GM23338 (cell line): ENCODE measurements around the gene IGF2BP3. TPM values are rescaled to one million over a fixed set of nuclear protein-coding genes. Genes with fewer than 3 reads are reported as not detected.

ENCODE experiments used
- ATAC-seq: fragments of 200-7000 bp; cut with Tn5 transposase; 3 replicates; pipeline ENCODE4 v1.9.1; 2020
- DNase-seq: peaks from one replicate; pipeline ENCODE4 v3.0.0-alpha.2; 2015; ENCODE audit warnings: low spot score
- H2AFZ ChIP-seq: fragments of 200-600 bp; sonication (generic); 2 replicates; pipeline ENCODE4 v1.8.0; 2016; ENCODE audit warnings: antibody characterized with exemption, mild to moderate bottlenecking, moderate library complexity
- H3F3A ChIP-seq: fragments of 200-600 bp; sonication (generic); replicated peaks from 2 replicates; pipeline ENCODE4 v1.8.0; 2017; ENCODE audit warnings: antibody characterized with exemption, mixed run types, low read depth
- H3K27ac ChIP-seq: fragments of 200-600 bp; sonication (generic); 2 replicates; pipeline ENCODE4 v1.6.1; 2016; ENCODE audit warnings: low read depth
- H3K27me3 ChIP-seq: fragments of 200-600 bp; sonication (generic); 2 replicates; pipeline ENCODE4 v1.8.0; 2016; ENCODE audit warnings: mild to moderate bottlenecking, mixed run types, moderate library complexity; ENCODE audit not compliant: insufficient read depth
- H3K36me3 ChIP-seq: fragments of 200-600 bp; sonication (generic); 2 replicates; pipeline ENCODE4 v1.8.0; 2016; ENCODE audit warnings: mild to moderate bottlenecking; ENCODE audit not compliant: insufficient read depth
- H3K4me1 ChIP-seq: fragments of 200-600 bp; sonication (generic); 2 replicates; pipeline ENCODE4 v1.8.0; 2016; ENCODE audit warnings: mild to moderate bottlenecking, moderate library complexity; ENCODE audit not compliant: insufficient read depth
- H3K4me2 ChIP-seq: fragments of 200-600 bp; sonication (generic); 2 replicates; pipeline ENCODE4 v1.7.1; 2017; ENCODE audit warnings: mixed run types
- H3K4me3 ChIP-seq: fragments of 200-600 bp; sonication (generic); 2 replicates; pipeline ENCODE4 v1.6.1; 2016; ENCODE audit warnings: mixed run types
- H3K79me2 ChIP-seq: fragments of 200-600 bp; sonication (generic); replicated peaks from 2 replicates; pipeline ENCODE4 v1.8.0; 2017; ENCODE audit warnings: mild to moderate bottlenecking; ENCODE audit not compliant: insufficient read depth
- H3K9me2 ChIP-seq: fragments of 200-600 bp; sonication (generic); 2 replicates; pipeline ENCODE4 v1.8.0; 2017; ENCODE audit not compliant: insufficient read depth
- H4K20me1 ChIP-seq: fragments of 200-600 bp; sonication (generic); replicated peaks from 2 replicates; pipeline ENCODE4 v1.8.0; 2017; ENCODE audit warnings: mild to moderate bottlenecking; ENCODE audit not compliant: insufficient read depth
- H3K27ac Mint-ChIP-seq: 2 replicates; pipeline ENCODE4 v1.8.0; 2020; ENCODE audit warnings: inconsistent platforms, mild to moderate bottlenecking, moderate library complexity, mixed read lengths
- H3K27me3 Mint-ChIP-seq: 3 replicates; pipeline ENCODE4 v1.8.0; 2022; ENCODE audit warnings: low read depth, mild to moderate bottlenecking, moderate library complexity, mixed read lengths, inconsistent platforms; ENCODE audit not compliant: insufficient read depth, poor library complexity
- H3K36me3 Mint-ChIP-seq: 3 replicates; pipeline ENCODE4 v1.8.0; 2021; ENCODE audit warnings: low read depth, mild to moderate bottlenecking, inconsistent platforms, moderate library complexity, mixed read lengths
- H3K4me1 Mint-ChIP-seq: 3 replicates; pipeline ENCODE4 v1.8.0; 2020; ENCODE audit warnings: mild to moderate bottlenecking, inconsistent platforms, mixed read lengths
- H3K4me3 Mint-ChIP-seq: 3 replicates; pipeline ENCODE4 v1.8.0; 2021; ENCODE audit warnings: moderate library complexity, mild to moderate bottlenecking, inconsistent platforms, mixed read lengths
- H3K9me3 Mint-ChIP-seq: 3 replicates; pipeline ENCODE4 v1.8.0; 2020; ENCODE audit warnings: moderate library complexity, mild to moderate bottlenecking, inconsistent platforms, mixed read lengths
- CREB1 ChIP-seq: fragments of 250-450 bp; sonication (Bioruptor Pico); IDR thresholded peaks from 2 replicates; pipeline ENCODE4 v1.5.0; 2020; ENCODE audit warnings: low read depth, mild to moderate bottlenecking, moderate library complexity
- EZH2 ChIP-seq: fragments of 200-600 bp; sonication (generic); IDR thresholded peaks from one replicate; pipeline ENCODE4 v1.8.0; 2017; ENCODE audit warnings: antibody characterized with exemption, mild to moderate bottlenecking, low read depth; ENCODE audit not compliant: unreplicated experiment
- EZH2phosphoT487 ChIP-seq: fragments of 200-600 bp; sonication (generic); IDR thresholded peaks from one replicate; pipeline ENCODE4 v1.8.1; 2018; ENCODE audit warnings: antibody characterized with exemption; ENCODE audit not compliant: unreplicated experiment
- JUNB ChIP-seq: IDR thresholded peaks from one replicate; pipeline ENCODE4 v1.6.1; 2016; ENCODE audit warnings: antibody characterized with exemption; ENCODE audit not compliant: unreplicated experiment
- NANOG ChIP-seq: IDR thresholded peaks from 2 replicates; pipeline ENCODE4 v1.6.1; 2016; ENCODE audit warnings: antibody characterized with exemption, borderline replicate concordance
- POLR2AphosphoS5 ChIP-seq: IDR thresholded peaks from 2 replicates; pipeline ENCODE4 v1.6.1; 2016; ENCODE audit warnings: antibody characterized with exemption, low read depth
- STAT1 ChIP-seq: IDR thresholded peaks from one replicate; pipeline ENCODE4 v1.6.1; 2016; ENCODE audit warnings: antibody characterized with exemption; ENCODE audit not compliant: unreplicated experiment
- ZNF114 ChIP-seq: fragments of 250-450 bp; sonication (Bioruptor Pico); IDR thresholded peaks from 2 replicates; pipeline ENCODE4 v1.5.0; 2020; ENCODE audit warnings: mild to moderate bottlenecking, moderate library complexity
- ZNF331 ChIP-seq: fragments of 250-450 bp; sonication (Bioruptor Pico); IDR thresholded peaks from 2 replicates; pipeline ENCODE4 v1.5.0; 2020; ENCODE audit warnings: low read depth, mild to moderate bottlenecking, moderate library complexity
- polyA plus RNA-seq: library from polyadenylated mRNA; unstranded; fragments of >200 nt; fragmentation: Nextera tagmentation; extraction: Ambion mirVana; gene quantifications from 2 replicates; pipeline ENCODE4 v1.2.1, GENCODE V29; 2016
- total RNA-seq: library from RNA; depleted of rRNA; stranded (reverse); fragments of >200 nt; shearing (Covaris generic); gene quantifications from 2 replicates; pipeline ENCODE4 v1.2.3, GENCODE V29; 2014
- TF ChIP-seq, protein P1 (sequence below): IDR thresholded peaks from one replicate; pipeline ENCODE4 v1.6.1; 2018; ENCODE audit warnings: antibody characterized with exemption; ENCODE audit not compliant: unreplicated experiment
- TF ChIP-seq, protein P2 (sequence below): fragments of 250-450 bp; sonication (Bioruptor Pico); IDR thresholded peaks from 2 replicates; pipeline ENCODE4 v1.5.0; 2020; ENCODE audit warnings: mild to moderate bottlenecking, moderate library complexity
- TF ChIP-seq, protein P3 (sequence below), 2 experiments: fragments of 200-600 bp in 1 of 2; sonication (generic) in 1 of 2; conservative IDR thresholded peaks; 2 replicates each; pipeline versions ENCODE4 v1.5.1 to v1.6.1; 2016 to 2017; ENCODE audit warnings: antibody characterized with exemption in 2 of 2, low read depth in 2 of 2, mild to moderate bottlenecking in 2 of 2, moderate library complexity in 1 of 2
- TF ChIP-seq, protein P4 (sequence below): IDR thresholded peaks from 2 replicates; pipeline ENCODE4 v1.6.1; 2016; ENCODE audit warnings: antibody characterized with exemption

Gene IGF2BP3
- total and polyA plus RNA-seq, 2 experiments from 2014 or later = 52.0 to 183 TPM

DNA sequence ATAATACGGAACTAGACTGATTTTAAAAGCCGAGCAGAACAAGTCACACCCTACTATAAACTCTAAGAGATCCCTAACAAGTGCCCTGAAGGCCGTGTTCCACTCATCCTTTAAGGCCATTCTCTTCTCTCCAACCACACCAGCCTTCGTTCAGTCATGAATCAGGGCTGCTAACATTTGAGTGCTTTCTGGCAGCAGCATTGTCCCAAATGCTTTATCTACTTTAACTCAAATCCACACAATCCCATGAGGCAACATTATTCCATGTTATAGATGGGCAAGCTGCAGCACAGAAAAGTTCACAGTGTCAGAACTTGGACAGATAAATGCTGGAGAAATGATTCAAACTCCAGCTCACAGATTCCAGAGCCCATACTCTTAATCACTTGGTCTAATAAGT, 97.7 kb downstream of the IGF2BP3 start:
- Histone ChIP-seq H4K20me1 (peaks cover 85% of the 10 kb centered on the region), H3K4me2 (no peak overlapping the region), H3K9me2 (no peaks in the 10 kb centered on the region), H3K36me3 (no peaks in the 10 kb centered on the region; the same call in 1 of the 2 replicates), H2AFZ (no peak overlapping the region), H3K4me1 (peaks cover 15% of the 10 kb centered on the region), H3K27me3 (no peaks in the 10 kb centered on the region), H3K79me2 (peaks cover 100% of the 10 kb centered on the region), H3K27ac (no peak overlapping the region), H3F3A (peaks cover 11% of the 10 kb centered on the region; the same call in 1 of the 2 replicates), H3K4me3 (no peak overlapping the region)
- H3K27ac Mint-ChIP-seq = no peak overlapping the region
- no peak for DNase-seq
- H3K4me1 Mint-ChIP-seq = peaks cover 43% of the 10 kb centered on the region
- H3K36me3 Mint-ChIP-seq = peaks cover 13% of the 10 kb centered on the region; the same call in 2 of the 3 replicates
- H3K4me3 Mint-ChIP-seq = no peak overlapping the region
- no peaks in the 10 kb centered on the region; the same call in 2 of the 3 replicates for H3K9me3 Mint-ChIP-seq
- peaks cover 8% of the 10 kb centered on the region for H3K27me3 Mint-ChIP-seq
- ATAC-seq = no peak
- no peak for TF ChIP-seq EZH2
- TF ChIP-seq CREB1 = no peak
- TF ChIP-seq NANOG = no peak
- no peak for TF ChIP-seq ZNF331 (CRISPR knock-in tag)
- no peak for TF ChIP-seq POLR2AphosphoS5
- TF ChIP-seq, protein P1, sequence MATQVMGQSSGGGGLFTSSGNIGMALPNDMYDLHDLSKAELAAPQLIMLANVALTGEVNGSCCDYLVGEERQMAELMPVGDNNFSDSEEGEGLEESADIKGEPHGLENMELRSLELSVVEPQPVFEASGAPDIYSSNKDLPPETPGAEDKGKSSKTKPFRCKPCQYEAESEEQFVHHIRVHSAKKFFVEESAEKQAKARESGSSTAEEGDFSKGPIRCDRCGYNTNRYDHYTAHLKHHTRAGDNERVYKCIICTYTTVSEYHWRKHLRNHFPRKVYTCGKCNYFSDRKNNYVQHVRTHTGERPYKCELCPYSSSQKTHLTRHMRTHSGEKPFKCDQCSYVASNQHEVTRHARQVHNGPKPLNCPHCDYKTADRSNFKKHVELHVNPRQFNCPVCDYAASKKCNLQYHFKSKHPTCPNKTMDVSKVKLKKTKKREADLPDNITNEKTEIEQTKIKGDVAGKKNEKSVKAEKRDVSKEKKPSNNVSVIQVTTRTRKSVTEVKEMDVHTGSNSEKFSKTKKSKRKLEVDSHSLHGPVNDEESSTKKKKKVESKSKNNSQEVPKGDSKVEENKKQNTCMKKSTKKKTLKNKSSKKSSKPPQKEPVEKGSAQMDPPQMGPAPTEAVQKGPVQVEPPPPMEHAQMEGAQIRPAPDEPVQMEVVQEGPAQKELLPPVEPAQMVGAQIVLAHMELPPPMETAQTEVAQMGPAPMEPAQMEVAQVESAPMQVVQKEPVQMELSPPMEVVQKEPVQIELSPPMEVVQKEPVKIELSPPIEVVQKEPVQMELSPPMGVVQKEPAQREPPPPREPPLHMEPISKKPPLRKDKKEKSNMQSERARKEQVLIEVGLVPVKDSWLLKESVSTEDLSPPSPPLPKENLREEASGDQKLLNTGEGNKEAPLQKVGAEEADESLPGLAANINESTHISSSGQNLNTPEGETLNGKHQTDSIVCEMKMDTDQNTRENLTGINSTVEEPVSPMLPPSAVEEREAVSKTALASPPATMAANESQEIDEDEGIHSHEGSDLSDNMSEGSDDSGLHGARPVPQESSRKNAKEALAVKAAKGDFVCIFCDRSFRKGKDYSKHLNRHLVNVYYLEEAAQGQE = no peak
- TF ChIP-seq STAT1 = no peak
- TF ChIP-seq, protein P2, sequence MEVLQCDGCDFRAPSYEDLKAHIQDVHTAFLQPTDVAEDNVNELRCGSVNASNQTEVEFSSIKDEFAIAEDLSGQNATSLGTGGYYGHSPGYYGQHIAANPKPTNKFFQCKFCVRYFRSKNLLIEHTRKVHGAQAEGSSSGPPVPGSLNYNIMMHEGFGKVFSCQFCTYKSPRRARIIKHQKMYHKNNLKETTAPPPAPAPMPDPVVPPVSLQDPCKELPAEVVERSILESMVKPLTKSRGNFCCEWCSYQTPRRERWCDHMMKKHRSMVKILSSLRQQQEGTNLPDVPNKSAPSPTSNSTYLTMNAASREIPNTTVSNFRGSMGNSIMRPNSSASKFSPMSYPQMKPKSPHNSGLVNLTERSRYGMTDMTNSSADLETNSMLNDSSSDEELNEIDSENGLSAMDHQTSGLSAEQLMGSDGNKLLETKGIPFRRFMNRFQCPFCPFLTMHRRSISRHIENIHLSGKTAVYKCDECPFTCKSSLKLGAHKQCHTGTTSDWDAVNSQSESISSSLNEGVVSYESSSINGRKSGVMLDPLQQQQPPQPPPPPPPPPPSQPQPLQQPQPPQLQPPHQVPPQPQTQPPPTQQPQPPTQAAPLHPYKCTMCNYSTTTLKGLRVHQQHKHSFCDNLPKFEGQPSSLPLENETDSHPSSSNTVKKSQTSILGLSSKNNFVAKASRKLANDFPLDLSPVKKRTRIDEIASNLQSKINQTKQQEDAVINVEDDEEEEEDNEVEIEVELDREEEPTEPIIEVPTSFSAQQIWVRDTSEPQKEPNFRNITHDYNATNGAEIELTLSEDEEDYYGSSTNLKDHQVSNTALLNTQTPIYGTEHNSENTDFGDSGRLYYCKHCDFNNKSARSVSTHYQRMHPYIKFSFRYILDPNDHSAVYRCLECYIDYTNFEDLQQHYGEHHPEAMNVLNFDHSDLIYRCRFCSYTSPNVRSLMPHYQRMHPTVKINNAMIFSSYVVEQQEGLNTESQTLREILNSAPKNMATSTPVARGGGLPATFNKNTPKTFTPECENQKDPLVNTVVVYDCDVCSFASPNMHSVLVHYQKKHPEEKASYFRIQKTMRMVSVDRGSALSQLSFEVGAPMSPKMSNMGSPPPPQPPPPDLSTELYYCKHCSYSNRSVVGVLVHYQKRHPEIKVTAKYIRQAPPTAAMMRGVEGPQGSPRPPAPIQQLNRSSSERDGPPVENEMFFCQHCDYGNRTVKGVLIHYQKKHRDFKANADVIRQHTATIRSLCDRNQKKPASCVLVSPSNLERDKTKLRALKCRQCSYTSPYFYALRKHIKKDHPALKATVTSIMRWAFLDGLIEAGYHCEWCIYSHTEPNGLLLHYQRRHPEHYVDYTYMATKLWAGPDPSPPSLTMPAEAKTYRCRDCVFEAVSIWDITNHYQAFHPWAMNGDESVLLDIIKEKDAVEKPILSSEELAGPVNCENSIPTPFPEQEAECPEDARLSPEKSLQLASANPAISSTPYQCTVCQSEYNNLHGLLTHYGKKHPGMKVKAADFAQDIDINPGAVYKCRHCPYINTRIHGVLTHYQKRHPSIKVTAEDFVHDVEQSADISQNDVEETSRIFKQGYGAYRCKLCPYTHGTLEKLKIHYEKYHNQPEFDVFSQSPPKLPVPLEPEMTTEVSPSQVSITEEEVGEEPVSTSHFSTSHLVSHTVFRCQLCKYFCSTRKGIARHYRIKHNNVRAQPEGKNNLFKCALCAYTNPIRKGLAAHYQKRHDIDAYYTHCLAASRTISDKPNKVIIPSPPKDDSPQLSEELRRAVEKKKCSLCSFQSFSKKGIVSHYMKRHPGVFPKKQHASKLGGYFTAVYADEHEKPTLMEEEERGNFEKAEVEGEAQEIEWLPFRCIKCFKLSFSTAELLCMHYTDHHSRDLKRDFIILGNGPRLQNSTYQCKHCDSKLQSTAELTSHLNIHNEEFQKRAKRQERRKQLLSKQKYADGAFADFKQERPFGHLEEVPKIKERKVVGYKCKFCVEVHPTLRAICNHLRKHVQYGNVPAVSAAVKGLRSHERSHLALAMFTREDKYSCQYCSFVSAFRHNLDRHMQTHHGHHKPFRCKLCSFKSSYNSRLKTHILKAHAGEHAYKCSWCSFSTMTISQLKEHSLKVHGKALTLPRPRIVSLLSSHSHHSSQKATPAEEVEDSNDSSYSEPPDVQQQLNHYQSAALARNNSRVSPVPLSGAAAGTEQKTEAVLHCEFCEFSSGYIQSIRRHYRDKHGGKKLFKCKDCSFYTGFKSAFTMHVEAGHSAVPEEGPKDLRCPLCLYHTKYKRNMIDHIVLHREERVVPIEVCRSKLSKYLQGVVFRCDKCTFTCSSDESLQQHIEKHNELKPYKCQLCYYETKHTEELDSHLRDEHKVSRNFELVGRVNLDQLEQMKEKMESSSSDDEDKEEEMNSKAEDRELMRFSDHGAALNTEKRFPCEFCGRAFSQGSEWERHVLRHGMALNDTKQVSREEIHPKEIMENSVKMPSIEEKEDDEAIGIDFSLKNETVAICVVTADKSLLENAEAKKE (CRISPR knock-in tag) = no peak
- no peak for TF ChIP-seq JUNB
- TF ChIP-seq, protein P3, sequence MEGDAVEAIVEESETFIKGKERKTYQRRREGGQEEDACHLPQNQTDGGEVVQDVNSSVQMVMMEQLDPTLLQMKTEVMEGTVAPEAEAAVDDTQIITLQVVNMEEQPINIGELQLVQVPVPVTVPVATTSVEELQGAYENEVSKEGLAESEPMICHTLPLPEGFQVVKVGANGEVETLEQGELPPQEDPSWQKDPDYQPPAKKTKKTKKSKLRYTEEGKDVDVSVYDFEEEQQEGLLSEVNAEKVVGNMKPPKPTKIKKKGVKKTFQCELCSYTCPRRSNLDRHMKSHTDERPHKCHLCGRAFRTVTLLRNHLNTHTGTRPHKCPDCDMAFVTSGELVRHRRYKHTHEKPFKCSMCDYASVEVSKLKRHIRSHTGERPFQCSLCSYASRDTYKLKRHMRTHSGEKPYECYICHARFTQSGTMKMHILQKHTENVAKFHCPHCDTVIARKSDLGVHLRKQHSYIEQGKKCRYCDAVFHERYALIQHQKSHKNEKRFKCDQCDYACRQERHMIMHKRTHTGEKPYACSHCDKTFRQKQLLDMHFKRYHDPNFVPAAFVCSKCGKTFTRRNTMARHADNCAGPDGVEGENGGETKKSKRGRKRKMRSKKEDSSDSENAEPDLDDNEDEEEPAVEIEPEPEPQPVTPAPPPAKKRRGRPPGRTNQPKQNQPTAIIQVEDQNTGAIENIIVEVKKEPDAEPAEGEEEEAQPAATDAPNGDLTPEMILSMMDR (conservative IDR thresholded peaks at IDR 0.05; ENCODE audit: low read depth in 2 of 2) = no peak
- TF ChIP-seq EZH2phosphoT487 = no peak
- no peak for TF ChIP-seq ZNF114
- TF ChIP-seq, protein P4, sequence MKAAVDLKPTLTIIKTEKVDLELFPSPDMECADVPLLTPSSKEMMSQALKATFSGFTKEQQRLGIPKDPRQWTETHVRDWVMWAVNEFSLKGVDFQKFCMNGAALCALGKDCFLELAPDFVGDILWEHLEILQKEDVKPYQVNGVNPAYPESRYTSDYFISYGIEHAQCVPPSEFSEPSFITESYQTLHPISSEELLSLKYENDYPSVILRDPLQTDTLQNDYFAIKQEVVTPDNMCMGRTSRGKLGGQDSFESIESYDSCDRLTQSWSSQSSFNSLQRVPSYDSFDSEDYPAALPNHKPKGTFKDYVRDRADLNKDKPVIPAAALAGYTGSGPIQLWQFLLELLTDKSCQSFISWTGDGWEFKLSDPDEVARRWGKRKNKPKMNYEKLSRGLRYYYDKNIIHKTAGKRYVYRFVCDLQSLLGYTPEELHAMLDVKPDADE = no peak
